ENCODE results near the gene GABRB3.

GABRB3 gene

DNA sequence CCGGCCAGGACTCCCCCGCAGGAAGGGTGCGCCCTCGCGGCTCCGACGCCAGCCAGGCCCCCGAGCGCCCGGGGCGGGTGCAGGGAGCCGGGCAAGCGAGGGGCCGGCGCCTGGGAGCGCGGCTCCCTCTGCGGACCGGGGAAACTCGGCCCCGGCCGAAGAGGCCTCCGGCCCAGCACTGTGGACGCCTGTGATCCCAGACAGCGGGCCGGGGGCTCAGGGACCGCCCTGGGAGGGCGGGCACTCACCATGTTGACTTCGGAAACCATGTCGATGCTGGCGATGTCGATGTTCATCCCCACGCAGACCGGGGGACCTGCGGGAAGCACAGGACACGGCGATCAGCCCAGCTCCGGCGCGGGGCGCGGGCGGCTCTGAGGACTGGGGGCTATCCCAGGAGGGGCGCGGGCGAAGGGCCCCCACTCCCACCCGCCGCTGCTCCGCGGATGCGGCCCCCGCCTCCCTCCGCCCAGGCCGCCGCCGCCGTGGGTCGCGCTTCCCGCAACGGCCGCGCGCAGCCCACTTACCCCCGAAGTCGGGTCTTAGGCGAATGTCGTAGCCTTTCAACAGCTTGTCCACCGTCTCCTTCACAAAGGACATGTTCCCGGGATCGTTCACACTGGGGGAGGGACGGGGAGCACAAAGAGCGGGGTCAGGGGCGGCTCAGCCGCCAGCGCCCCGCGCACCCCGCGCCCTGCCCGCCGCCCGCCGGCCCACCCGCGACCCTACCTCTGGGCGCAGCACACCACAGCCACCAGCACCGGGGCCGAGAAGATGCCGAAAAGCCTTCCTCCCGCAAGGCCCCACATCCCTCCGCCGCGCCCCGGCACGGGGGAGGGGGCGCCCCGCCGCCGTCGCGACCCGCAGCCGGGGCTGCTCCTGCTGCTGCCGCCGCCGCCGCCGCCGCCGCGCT, at the start of gene GABRB3:
Gene GABRB3 (minus strand): TSS at position 913 of the 913 bp plus-strand sequence.
- no peaks in the 10 kb centered on the region for H3K27me3 ChIP-seq (ENCODE audit: control insufficient read depth, low read length)
- H3K79me2 ChIP-seq (ENCODE audit: control insufficient read depth, low read length) = no peaks in the 10 kb centered on the region
- H3F3A ChIP-seq (ENCODE audit: control insufficient read depth, insufficient read depth) = no peaks in the 10 kb centered on the region
- no peak within 1 kb of the TSS for H3K4me2 ChIP-seq (ENCODE audit: low read length)
- TF ChIP-seq EZH2phosphoT487 (IDR thresholded peaks at IDR 0.05; ENCODE audit: borderline replicate concordance, low read length) = no peak
- TF ChIP-seq, protein P1, sequence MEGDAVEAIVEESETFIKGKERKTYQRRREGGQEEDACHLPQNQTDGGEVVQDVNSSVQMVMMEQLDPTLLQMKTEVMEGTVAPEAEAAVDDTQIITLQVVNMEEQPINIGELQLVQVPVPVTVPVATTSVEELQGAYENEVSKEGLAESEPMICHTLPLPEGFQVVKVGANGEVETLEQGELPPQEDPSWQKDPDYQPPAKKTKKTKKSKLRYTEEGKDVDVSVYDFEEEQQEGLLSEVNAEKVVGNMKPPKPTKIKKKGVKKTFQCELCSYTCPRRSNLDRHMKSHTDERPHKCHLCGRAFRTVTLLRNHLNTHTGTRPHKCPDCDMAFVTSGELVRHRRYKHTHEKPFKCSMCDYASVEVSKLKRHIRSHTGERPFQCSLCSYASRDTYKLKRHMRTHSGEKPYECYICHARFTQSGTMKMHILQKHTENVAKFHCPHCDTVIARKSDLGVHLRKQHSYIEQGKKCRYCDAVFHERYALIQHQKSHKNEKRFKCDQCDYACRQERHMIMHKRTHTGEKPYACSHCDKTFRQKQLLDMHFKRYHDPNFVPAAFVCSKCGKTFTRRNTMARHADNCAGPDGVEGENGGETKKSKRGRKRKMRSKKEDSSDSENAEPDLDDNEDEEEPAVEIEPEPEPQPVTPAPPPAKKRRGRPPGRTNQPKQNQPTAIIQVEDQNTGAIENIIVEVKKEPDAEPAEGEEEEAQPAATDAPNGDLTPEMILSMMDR (IDR thresholded peaks at IDR 0.05; ENCODE audit: low read depth, low read length, poor library complexity, severe bottlenecking) = no peak
- H3K36me3 ChIP-seq (ENCODE audit: control insufficient read depth, low read length) = no peaks in the 10 kb centered on the region
- H3K9me3 ChIP-seq (ENCODE audit: control insufficient read depth, insufficient read depth, low read length) = peaks cover 14% of the 10 kb centered on the region; the same call in 1 of the 2 replicates
- no peak within 1 kb of the TSS for H3K4me3 ChIP-seq (ENCODE audit: low read length)
- no peaks in the 10 kb centered on the region for H3K9me2 ChIP-seq (replicated peaks; ENCODE audit: control insufficient read depth, low read length)
- no peaks in the 10 kb centered on the region for H3K4me1 ChIP-seq (ENCODE audit: control insufficient read depth, low read length)
- H3K27ac ChIP-seq (ENCODE audit: low read depth, low read length) = no peak within 1 kb of the TSS
- no peaks in the 10 kb centered on the region for H4K20me1 ChIP-seq (ENCODE audit: control insufficient read depth, insufficient read depth, low read depth, low read length)

DNA sequence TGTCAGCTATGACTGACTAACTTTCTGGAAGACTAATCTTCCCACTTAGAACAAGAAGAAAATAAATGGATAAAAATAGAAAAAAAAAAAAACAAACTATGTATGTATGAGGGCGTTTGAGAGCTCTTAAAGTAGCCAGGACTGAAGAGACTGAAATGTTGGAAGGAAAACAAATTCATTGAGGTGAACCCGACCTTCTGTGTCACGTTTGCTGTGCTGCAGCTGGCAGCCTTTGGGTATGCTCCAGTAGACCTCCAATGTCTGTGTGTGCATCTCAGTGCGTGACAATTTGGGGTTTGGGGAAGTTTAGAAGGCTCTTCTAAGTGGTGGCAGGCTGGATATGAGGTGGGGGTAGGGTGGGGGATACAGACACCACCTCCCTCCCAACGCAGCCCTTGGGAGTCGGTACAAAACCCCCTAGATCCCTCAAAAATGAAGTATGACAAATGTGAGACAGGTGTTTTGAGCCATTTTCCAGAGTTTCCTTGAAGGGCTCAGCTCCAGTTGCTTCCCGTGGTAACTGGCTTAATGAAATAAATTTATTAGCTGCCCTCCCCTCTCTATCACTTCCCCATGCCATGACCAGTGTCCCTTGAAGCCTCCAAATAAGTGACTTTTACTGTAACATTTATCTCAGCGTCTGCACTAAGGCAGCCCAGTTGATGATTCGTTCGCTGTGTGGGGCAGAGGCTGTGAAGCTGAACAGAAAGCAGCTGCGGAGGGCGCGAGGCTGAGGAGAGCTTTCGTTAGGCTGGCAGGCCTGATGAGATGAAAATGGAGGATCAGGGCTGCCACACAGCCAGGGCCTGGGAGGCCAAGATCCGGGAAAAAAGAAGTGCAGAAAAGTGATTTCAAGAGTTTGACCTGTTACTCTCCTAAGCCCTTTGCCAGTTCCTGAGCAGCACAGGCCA, 34.9 kb upstream of the GABRB3 start:
- H3K4me3 ChIP-seq (ENCODE audit: low read length) = no peak overlapping the region
- no peak overlapping the region for H3K27ac ChIP-seq (ENCODE audit: low read depth, low read length)
- no peak overlapping the region for H3K4me2 ChIP-seq (ENCODE audit: low read length)
- no peaks in the 10 kb centered on the region for H3K9me2 ChIP-seq (replicated peaks; ENCODE audit: control insufficient read depth, low read length)
- H3F3A ChIP-seq (ENCODE audit: control insufficient read depth, insufficient read depth) = no peaks in the 10 kb centered on the region
- H3K4me1 ChIP-seq (ENCODE audit: control insufficient read depth, low read length) = no peaks in the 10 kb centered on the region
- no peaks in the 10 kb centered on the region for H3K79me2 ChIP-seq (ENCODE audit: control insufficient read depth, low read length)
- H3K9me3 ChIP-seq (ENCODE audit: control insufficient read depth, insufficient read depth, low read length) = peaks cover 18% of the 10 kb centered on the region
- TF ChIP-seq, protein P1 (IDR thresholded peaks at IDR 0.05; ENCODE audit: low read depth, low read length, poor library complexity, severe bottlenecking) = no peak
- TF ChIP-seq EZH2phosphoT487 (IDR thresholded peaks at IDR 0.05; ENCODE audit: borderline replicate concordance, low read length) = no peak
- no peaks in the 10 kb centered on the region for H4K20me1 ChIP-seq (ENCODE audit: control insufficient read depth, insufficient read depth, low read depth, low read length)
- no peaks in the 10 kb centered on the region for H3K36me3 ChIP-seq (ENCODE audit: control insufficient read depth, low read length)
- H3K27me3 ChIP-seq (ENCODE audit: control insufficient read depth, low read length) = no peaks in the 10 kb centered on the region

DNA sequence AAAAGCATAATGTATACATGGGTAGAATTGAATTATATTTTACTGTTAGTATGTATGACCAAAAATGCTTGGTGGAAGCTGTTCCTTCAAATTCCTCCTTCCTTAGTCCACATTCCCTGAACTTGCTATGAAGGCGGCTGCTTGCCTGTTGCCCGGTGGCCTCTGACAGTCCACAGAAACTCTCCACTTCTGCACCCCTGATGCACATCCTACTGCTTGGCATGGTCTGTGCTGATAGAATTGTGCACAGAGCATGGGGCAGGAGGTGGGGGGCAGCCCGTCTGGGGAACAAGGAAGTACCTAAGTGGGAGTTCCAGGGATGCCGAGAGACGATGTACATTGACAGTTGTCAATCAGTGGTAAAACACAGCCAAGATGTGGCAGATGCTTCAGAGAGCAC, 33.7 kb upstream of the GABRB3 start:
- H3K9me2 ChIP-seq (replicated peaks; ENCODE audit: control insufficient read depth, low read length) = no peaks in the 10 kb centered on the region
- H3K27me3 ChIP-seq (ENCODE audit: control insufficient read depth, low read length) = no peaks in the 10 kb centered on the region
- no peaks in the 10 kb centered on the region for H3K36me3 ChIP-seq (ENCODE audit: control insufficient read depth, low read length)
- H4K20me1 ChIP-seq (ENCODE audit: control insufficient read depth, insufficient read depth, low read depth, low read length) = no peaks in the 10 kb centered on the region
- H3F3A ChIP-seq (ENCODE audit: control insufficient read depth, insufficient read depth) = no peaks in the 10 kb centered on the region
- no peak overlapping the region for H3K4me3 ChIP-seq (ENCODE audit: low read length)
- no peak overlapping the region for H3K27ac ChIP-seq (ENCODE audit: low read depth, low read length)
- H3K79me2 ChIP-seq (ENCODE audit: control insufficient read depth, low read length) = no peaks in the 10 kb centered on the region
- TF ChIP-seq, protein P1 (IDR thresholded peaks at IDR 0.05; ENCODE audit: low read depth, low read length, poor library complexity, severe bottlenecking) = no peak
- TF ChIP-seq EZH2phosphoT487 (IDR thresholded peaks at IDR 0.05; ENCODE audit: borderline replicate concordance, low read length) = no peak
- no peak overlapping the region for H3K4me2 ChIP-seq (ENCODE audit: low read length)
- H3K4me1 ChIP-seq (ENCODE audit: control insufficient read depth, low read length) = no peaks in the 10 kb centered on the region
- peaks cover 18% of the 10 kb centered on the region for H3K9me3 ChIP-seq (ENCODE audit: control insufficient read depth, insufficient read depth, low read length)

Measured in DOHH2 (cell line).